Measurements from ENCODE around the gene C5orf46.

DNA sequence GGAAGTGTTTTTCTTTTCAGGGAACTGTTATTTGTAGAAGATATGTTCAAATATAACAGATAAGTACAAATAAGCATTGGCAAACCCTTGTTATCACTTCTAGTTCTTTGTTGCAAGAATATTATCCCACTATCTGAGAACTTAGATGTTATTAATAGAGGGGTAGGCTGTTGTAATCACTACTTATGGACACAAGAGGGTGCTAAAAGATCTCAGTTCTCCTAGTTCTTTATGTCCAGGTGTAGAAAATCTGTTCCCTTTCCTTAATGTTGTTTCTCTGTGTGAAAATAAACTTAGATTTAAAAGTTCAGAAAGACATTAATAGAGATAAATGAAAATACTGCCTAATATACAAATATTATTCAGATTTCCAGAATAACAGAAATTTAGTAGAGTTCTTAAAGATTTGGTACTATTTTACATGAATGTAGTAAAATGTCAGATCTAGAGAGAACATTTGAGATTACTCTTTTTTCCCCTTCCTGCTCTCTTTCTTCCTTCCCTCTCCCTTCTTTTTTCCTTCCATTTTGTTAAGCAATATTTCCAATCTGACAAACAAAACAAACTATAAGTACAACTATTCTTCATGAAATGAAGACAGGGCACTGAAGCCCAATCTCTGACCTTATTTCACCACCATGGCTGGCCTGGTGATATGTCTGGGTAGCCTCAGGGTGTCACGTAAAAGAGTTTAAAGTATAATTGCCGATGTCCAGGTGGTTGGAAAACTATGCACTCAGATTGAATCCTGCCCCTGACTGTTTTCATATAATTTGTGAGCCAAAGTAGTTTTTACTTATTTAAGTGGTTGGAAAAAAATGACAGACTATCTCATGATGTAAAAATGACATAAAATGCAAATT lies 43.6 kb upstream of the C5orf46 start:
- TF ChIP-seq POLR2A (IDR thresholded peaks at IDR 0.05), result no peak
- TF ChIP-seq, protein P1, sequence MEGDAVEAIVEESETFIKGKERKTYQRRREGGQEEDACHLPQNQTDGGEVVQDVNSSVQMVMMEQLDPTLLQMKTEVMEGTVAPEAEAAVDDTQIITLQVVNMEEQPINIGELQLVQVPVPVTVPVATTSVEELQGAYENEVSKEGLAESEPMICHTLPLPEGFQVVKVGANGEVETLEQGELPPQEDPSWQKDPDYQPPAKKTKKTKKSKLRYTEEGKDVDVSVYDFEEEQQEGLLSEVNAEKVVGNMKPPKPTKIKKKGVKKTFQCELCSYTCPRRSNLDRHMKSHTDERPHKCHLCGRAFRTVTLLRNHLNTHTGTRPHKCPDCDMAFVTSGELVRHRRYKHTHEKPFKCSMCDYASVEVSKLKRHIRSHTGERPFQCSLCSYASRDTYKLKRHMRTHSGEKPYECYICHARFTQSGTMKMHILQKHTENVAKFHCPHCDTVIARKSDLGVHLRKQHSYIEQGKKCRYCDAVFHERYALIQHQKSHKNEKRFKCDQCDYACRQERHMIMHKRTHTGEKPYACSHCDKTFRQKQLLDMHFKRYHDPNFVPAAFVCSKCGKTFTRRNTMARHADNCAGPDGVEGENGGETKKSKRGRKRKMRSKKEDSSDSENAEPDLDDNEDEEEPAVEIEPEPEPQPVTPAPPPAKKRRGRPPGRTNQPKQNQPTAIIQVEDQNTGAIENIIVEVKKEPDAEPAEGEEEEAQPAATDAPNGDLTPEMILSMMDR (IDR thresholded peaks at IDR 0.05), result peak; percentile 45 to 55
- TF ChIP-seq EP300 (IDR thresholded peaks at IDR 0.05), result no peak

Measured in suprapubic skin (tissue), 3 donors.